ENCODE results near the gene AHR.

The AHR gene

GRCh38 chr7:17298102-17298839, at the start of gene AHR:
TSS of gene AHR (plus strand) at chr7:17298652. CDS start at chr7:17299265, 613 bp downstream.
- DNase-seq (ENCODE audit: low spot score) = peak; percentile 80

GRCh38 chr7:17253885-17254284, 44.6 kb upstream of the AHR start:
- no peak for DNase-seq (ENCODE audit: low spot score)

- DNase-seq (ENCODE audit: low spot score) = no peak
Observed at GRCh38 chr7:17255926-17256325, 42.5 kb upstream of the AHR start.

GRCh38 chr7:17256375-17256774, 42.1 kb upstream of the AHR start:
- DNase-seq (ENCODE audit: low spot score) = no peak

- DNase-seq (ENCODE audit: low spot score) = no peak
Observed at GRCh38 chr7:17266565-17266964, 31.9 kb upstream of the AHR start.

GRCh38 chr7:17269341-17270221, 28.9 kb upstream of the AHR start:
- DNase-seq (ENCODE audit: low spot score) = no peak

- DNase-seq (ENCODE audit: low spot score) = no peak
Observed at GRCh38 chr7:17274551-17275245, 23.8 kb upstream of the AHR start.

GRCh38 chr7:17275749-17276671, 22.4 kb upstream of the AHR start:
- DNase-seq (ENCODE audit: low spot score) = peak; percentile 15

- no peak for DNase-seq (ENCODE audit: low spot score)
Observed at GRCh38 chr7:17279061-17279460, 19.4 kb upstream of the AHR start.

- no peak for DNase-seq (ENCODE audit: low spot score)
Observed at GRCh38 chr7:17289074-17289645, 9.3 kb upstream of the AHR start.

- no peak for DNase-seq (ENCODE audit: low spot score)
Observed at GRCh38 chr7:17292843-17293242, 5.6 kb upstream of the AHR start.

GRCh38 chr7:17293481-17293880, 5.0 kb upstream of the AHR start:
- DNase-seq (ENCODE audit: low spot score) = no peak

GRCh38 chr7:17297243-17297642, 1.2 kb upstream of the AHR start:
- no peak for DNase-seq (ENCODE audit: low spot score)

- peak; percentile 13 for DNase-seq (ENCODE audit: low spot score)
Observed at GRCh38 chr7:17298840-17299482, 509 bp downstream of the AHR start.

- DNase-seq (ENCODE audit: low spot score) = no peak
Observed at GRCh38 chr7:17299483-17299991, 1.1 kb downstream of the AHR start.

- DNase-seq (ENCODE audit: low spot score) = no peak
Observed at GRCh38 chr7:17300012-17300411, 1.6 kb downstream of the AHR start.

GRCh38 chr7:17300437-17300836, 2.0 kb downstream of the AHR start:
- no peak for DNase-seq (ENCODE audit: low spot score)

GRCh38 chr7:17301471-17302456, 3.3 kb downstream of the AHR start:
- DNase-seq (ENCODE audit: low spot score) = no peak

- no peak for DNase-seq (ENCODE audit: low spot score)
Observed at GRCh38 chr7:17302575-17303142, 4.2 kb downstream of the AHR start.

Measured in HuH-7.5 (cell line).